ENCODE results near the gene OPRL1.
"Not testable (repeated sequence)": the region's sequence is repeated elsewhere in the genome, so short reads cannot be mapped to it uniquely, and the experiment has no call there.

OPRL1 gene

DNA sequence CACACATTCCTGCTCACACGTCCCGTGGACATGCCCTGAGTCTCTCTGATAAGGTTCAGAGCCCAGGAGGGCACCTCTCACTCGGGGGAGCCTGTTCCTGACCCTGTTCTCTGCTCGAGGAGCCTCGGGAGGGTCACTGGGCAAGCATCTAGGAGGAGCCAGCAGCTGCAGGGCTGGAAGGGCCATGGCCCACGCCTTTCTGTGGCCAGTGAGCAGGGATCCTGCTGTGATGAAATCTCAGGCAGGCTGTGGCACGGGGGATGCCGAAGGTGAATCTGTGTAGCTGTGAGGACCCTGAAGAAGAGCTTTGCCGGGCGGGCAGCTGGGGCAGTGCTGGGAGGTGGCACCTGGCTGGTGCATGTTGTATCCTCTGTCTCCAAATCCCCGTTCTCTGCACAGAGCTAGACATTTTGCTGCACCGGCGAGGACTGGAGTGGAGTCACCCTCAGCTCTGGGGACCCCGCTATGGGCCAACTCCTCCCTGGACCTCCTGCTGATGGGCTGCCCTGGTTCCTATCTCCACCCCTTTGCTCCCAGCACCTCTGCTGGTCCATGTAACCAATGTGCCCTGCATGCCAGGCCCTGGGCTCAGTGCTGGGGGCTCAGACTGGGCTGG lies 34.6 kb downstream of the OPRL1 start:
- DNase-seq (ENCODE audit: low read depth in 1 of 2, low spot score in 1 of 2), result no peak

DNA sequence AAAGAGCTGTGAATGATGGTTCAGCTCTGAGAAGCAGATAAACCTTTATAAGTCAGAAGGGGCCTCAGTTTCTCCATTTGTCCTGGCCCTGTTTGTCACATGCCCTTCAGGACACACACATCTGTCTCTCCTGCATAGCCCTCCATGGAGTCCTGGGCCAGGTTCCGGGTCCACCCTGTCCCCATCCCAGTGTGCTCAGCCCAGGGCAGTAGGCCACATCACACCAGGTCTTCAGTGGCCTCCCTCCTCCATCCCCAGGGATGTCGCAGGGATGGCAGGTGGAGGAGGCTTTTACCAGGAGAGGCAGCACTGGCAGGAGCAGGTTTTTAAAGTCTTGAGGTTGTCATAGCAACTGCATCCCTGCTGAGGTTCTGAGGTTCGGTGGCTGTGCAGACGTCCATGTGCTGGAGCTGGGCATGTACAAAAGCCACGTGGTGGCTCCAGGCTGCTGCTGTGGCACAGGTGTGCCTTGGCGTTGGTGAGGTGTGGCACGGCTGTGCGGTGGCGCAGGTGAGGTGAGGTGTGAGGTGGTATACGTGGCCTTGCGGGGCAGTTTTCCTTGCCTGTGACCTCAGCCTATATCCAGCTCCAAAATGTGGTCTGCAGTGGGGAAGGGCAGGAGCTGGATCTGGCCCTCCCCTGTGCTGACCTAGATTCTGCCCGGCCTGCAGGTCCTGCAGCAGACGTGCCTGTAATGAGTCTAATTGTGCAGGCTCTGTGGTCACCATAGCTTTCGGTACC lies 35.5 kb downstream of the OPRL1 start:
- DNase-seq (ENCODE audit: low read depth in 1 of 2, low spot score in 1 of 2), result no peak

DNA sequence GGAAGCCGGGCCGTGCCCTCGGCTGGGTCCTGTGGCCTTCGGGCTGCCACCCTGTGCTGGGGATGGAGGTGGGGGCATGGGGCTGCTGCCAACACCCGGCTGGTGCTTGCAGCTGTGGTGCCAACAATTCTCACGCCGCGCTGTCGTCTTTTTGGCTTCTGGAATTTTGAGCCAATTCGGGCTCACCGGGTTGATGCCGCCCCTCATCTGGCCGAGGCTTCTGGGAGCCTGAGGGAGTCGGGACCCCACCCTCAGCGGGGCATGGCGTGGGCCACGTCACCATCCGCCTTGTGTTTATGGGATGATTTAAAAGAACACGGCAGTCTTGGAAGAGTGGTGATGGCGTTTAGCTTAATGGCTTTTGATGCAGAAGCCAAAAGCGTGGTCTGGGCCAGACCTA lies 36.1 kb downstream of the OPRL1 start:
- no peak for DNase-seq (ENCODE audit: low read depth in 1 of 2, low spot score in 1 of 2)

DNA sequence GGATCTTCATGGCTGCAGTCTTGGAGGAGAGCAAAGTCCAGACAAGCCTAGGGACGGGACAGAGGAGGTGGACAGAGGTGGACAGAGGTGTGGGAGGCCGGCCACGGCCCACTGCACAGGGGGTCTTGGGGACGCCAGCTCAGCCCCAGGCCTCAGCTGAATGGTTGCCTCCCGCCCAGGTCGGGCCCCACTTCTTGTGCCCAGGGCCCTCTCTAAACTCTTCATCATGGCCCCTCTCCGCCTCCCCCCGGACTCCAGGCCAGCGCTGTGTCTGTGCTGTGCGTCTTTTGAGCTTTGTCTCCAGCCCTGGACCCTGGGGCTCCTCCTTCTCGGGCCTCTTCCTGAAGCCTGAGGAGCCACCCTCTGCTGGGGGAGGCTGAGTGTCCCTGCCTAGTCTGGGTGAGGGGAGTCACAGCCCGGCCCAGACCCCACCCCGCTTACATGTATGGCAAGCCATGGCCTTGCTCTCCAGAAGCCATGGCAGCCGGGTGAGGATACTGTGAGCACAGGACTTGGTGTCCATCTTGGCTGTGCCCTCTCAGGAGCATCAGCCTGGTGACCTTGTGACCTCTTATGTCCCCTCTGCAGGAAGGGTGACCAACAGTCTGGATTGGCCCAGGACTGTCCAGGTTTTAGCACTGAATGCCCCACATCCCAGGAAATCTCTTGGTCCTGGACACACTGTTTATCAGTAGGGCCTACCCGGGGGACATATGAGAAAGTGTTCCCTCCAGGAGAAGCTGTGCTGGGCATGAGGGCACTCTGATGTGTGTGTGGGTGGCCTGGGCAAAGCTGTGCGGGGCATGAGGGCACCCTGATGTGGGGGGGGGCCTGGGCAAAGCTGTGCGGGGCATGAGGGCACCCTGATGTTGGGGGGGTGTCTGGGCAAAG lies 36.9 kb downstream of the OPRL1 start:
- no peak for DNase-seq (ENCODE audit: low read depth in 1 of 2, low spot score in 1 of 2)

DNA sequence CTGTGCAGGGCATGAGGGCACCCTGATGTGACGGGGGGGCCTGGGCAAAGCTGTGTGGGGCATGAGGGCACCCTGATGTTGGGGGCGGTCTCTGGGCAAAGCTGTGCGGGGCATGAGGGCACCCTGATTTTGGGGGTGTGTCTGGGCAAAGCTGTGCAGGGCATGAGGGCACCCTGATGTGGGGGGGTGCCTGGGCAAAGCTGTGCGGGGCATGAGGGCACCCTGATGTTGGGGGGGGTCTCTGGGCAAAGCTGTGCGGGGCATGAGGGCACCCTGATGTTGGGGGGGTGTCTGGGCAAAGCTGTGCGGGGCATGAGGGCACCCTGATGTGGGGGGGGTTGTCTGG lies 37.5 kb downstream of the OPRL1 start:
- DNase-seq (ENCODE audit: low read depth in 1 of 2, low spot score in 1 of 2), result not testable (repeated sequence)

DNA sequence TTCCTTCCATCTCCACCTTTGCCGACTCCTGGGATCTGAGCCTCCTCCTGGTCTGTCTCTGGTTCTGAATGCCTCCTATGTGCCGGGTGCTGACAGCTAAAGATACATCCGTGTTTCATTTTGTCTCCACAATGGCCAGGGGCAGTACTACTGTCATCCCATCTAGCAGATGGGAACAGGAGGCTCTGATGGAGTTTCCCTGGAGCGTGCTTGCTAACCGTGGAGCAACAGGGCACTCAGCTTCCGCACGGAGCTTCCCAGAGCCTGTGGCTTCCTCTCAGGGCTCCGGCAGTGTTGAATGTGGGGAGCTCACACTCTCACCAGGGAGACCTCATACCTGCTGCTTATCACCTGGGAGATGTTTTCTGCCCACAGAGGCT lies 39.4 kb downstream of the OPRL1 start:
- no peak for DNase-seq (ENCODE audit: low read depth in 1 of 2, low spot score in 1 of 2)

DNA sequence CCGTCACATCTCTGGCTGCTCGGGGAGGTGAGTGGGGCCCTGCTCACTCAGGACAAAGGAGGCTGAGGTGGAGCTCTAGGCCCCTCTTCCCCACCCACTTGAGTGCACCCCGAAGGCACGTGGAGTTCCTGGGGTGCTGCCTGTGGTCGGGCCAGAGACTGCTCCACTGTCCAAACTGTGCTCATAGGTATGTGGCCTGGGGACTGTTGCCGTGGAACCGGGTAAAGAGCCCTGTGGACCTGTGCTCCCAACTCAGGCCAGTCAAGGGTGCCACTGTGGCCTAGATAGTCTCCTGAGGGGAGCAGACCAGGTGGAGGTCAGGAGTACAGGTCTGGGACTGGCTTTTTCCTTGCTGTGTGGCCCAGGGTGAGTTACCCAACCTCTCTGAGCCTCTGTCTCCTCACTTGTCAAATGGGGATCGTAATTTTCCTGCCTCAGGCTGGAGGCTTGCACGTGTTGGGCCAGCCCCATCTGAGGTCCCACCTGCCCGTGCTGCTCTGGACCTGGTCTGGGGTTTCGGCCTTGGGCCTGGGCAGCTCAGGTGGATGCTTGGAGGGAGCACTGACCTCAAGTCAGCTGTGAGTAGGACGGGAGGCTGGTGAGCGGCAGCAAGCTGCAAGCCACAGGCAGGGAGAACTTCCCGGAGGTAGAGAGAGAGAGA lies 39.9 kb downstream of the OPRL1 start:
- no peak for DNase-seq (ENCODE audit: low read depth in 1 of 2, low spot score in 1 of 2)

DNA sequence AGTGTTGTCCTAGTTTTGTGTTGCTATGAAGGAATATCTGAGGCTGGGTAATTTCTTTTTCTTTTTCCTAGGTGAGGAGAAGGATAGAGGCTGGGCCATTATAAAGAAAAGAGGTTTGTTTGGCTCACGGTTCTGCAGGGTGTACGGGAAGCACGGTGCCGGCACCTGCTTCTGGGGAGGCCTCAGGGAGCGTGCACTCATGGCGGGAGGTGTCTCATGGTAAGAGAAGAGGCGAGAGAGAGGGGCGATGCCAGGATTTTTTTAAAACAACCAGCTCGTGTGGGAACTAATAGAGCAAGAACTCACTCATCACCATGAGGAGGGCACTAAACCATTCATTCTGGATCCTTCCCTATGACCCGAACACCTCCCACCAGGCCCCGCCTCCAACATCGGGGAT lies 41.7 kb downstream of the OPRL1 start:
- DNase-seq (ENCODE audit: low read depth in 1 of 2, low spot score in 1 of 2), result no peak

DNA sequence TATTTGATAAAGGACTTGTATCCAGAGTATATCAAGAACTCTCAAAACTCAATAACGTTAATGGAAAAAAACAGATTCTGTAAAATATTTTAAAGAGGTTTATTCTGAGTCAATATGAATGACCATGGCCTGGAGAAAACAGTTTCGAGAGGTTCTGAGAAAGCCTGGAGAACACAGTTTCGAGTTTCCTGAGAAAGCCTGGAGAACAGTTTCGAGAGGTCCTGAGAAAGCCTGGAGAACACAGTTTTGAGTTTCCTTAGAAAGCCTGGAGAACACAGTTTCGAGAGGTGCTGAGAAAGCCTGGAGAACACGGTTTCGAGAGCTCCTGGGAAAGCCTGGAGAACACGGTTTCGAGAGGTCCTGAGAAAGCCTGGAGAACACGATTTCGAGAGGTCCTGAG lies 43.0 kb downstream of the OPRL1 start:
- DNase-seq (ENCODE audit: low read depth in 1 of 2, low spot score in 1 of 2), result not testable (repeated sequence)

DNA sequence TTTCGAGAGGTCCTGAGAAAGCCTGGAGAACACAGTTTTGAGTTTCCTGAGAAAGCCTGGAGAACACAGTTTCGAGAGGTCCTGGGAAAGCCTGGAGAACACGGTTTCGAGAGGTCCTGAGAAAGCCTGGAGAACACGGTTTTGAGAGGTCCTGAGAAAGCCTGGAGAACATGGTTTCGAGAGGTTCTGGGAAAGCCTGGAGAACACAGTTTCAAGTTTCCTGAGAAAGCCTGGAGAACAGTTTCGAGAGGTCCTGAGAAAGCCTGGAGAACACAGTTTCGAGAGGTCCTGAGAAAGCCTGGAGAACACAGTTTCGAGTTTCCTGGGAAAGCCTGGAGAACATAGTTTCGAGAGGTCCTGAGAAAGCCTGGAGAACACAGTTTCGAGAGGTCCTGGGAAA lies 43.6 kb downstream of the OPRL1 start:
- not testable (repeated sequence) for DNase-seq (ENCODE audit: low read depth in 1 of 2, low spot score in 1 of 2)

DNA sequence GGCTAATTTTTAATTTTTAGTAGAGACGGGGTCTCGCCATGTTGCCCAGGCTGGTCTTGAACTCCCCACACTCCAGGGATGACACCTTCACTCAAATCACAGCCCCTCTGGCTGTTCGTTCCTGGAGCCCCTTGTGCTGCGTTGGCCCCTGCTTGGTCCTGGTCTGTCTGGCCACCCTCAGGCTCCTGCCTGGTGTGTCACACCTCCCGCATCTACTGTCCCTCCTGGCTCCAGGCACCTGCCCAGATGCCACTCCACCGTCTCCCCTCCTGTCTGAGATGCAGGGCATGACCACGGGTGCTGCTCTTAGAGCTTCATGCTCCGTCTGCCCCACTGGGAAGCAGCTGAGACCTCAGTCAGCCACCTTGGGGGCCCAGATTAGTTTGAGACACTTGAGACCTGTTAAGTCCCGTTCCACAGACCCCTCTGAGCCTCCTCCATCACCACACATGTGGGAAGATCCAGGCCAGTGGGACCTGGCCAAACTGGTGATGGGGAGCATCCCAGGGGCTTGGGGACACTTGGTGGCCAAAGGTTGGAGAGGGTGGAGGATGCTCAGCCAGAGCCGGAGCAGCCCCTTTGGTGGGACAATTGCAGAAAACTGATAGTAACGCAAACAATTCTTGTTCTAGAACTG lies 49.4 kb downstream of the OPRL1 start:
- DNase-seq (ENCODE audit: low read depth in 1 of 2, low spot score in 1 of 2), result no peak

DNA sequence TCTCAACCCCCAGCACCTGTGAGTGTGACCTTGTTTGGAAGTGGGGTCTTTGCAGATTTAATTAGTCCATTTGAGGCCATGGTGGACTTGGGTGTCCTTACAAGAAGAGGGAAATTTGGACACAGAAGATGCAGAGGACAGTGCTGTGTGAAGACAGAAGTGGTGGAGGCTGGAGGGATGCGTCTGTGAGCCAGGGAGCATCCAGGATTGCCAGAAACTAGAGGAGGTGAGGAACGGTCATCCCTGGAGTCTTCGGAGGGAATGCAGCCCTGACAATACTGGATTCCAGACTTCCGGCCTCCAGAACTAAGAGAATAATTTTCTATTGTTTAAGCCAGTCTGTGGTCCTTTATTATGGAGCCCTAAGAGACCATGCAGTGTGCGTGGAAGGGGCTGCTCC lies 50.4 kb downstream of the OPRL1 start:
- DNase-seq (ENCODE audit: low read depth in 1 of 2, low spot score in 1 of 2), result no peak

DNA sequence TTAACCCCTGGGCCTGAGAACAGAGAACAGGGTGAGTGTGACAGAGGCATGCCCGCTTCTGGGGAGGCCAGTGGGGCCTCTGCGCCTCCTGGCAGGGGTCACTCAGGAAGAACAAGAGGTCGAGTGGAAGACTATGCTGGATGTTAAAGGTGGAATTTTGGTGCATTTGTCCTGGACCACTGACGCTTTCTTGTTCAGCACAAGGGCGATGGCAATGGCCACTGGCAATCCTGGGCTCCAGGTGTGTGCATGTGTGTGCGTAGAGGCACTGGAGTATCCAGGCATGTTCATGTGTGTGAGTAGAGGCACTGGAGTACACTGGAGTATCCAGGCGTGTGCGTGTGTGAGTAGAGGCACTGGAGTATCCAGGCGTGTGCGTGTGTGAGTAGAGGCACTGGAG lies 51.0 kb downstream of the OPRL1 start:
- no peak for DNase-seq (ENCODE audit: low read depth in 1 of 2, low spot score in 1 of 2)

DNA sequence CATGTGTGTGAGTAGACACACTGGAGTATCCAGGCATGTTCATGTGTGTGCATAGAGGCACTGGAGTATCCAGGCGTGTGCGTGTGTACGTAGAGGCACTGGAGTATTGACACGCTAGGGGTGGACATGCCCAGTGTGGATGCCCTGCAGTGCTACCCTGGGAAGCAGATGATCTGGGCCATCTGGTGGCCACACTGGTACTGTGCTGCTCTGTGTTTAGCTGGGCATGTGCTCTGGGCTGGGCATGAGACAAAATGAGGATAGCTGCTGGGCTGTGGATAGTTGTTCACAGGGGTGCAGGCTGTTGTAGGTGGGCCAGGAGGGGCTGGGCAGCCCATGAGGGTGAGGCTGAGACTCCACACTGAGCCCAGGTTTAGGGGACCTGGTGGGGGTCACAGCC lies 51.5 kb downstream of the OPRL1 start:
- DNase-seq (ENCODE audit: low read depth in 1 of 2, low spot score in 1 of 2), result no peak

DNA sequence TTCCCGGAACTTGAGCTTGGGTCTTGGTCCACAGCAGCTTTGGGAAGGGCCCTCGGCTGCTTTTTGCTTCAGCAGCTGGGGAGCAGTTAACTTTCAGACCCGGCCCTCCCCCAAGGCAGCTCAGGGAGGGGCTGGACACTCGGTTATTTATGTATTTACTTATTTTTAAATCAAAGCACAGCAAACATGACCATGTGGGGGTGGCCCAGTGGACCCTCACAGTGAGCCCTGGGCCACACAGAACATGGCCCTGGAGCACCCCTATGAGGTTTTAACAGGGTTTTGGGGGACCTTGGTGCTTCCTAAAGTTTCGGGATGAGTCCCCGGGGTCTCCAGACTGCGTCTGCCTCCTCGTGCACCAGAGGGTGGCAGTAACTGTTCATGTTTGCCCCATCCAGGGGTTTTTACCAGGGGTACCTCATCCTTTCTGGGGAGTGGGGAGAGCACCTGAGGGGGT lies 54.1 kb downstream of the OPRL1 start:
- no peak for DNase-seq (ENCODE audit: low read depth in 1 of 2, low spot score in 1 of 2)

DNA sequence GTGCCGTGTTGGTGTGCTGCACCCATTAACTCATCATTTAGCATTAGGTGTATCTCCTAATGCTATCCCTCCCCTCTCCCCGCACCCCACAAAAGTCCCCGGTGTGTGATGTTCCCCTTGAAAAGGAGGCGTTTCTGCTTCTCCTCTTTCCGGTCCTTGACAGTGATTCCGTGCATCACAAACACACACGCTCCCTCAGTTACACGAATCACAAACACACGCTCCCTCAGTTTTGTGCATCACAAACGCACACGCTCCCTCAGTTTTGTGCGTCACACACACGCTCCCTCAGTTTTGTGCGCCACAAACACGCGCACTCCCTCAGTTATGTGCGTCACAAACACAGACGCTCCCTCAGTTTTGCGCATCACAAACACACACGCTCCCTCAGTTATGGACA lies 54.9 kb downstream of the OPRL1 start:
- DNase-seq (ENCODE audit: low read depth in 1 of 2, low spot score in 1 of 2), result not testable (repeated sequence)

DNA sequence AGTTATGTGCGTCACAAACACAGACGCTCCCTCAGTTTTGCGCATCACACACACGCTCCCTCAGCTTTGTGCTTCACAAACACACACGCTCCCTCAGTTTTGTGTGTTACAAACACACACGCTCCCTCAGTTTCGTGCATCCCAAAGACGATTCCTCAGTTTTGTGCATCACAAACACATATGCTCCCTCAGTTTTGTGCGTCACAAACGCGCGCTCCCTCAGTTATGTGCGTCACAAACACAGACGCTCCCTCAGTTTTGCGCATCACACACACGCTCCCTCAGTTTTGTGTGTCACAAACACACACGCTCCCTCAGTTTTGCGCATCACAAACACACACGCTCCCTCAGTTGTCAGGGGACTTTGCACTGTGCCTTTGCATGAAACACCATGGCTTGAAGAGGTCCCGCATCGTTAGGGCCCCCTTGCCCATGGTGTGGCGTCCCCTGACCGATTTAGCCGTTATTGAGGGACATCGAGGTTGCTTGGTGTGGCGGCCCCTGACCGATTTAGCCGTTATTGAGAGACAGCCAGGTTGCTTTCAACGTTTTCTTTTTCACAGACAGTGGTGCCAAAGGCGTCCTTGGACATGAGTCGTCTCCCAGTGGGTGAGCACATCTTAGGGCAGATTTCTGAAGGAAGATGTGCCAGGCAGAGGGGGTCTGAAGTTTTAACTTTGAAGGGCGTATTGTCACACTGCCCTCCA lies 56.3 kb downstream of the OPRL1 start:
- no peak for DNase-seq (ENCODE audit: low read depth in 1 of 2, low spot score in 1 of 2)

DNA sequence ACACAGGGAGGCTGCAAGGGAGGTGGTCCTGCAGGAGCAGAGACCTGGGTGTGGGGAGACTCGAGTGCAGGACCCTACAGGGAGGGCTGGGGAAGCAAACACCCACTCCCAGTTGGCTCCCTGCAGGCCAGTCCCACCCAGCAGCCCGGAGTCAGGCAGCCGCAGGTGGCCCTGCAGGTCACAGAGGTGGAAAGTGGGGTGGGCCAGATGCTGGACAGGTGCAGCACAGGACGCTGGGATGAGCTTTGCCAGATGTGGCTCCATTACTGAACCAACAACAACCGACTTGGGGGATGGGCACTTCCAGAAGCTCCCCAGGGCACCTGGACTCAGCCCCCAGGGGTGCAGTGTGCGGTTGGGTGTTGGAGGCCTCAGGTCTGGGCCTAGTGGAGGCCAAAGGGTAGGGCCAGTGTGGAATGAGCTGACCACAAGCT lies 57.7 kb downstream of the OPRL1 start:
- DNase-seq (ENCODE audit: low read depth in 1 of 2, low spot score in 1 of 2), result no peak

DNA sequence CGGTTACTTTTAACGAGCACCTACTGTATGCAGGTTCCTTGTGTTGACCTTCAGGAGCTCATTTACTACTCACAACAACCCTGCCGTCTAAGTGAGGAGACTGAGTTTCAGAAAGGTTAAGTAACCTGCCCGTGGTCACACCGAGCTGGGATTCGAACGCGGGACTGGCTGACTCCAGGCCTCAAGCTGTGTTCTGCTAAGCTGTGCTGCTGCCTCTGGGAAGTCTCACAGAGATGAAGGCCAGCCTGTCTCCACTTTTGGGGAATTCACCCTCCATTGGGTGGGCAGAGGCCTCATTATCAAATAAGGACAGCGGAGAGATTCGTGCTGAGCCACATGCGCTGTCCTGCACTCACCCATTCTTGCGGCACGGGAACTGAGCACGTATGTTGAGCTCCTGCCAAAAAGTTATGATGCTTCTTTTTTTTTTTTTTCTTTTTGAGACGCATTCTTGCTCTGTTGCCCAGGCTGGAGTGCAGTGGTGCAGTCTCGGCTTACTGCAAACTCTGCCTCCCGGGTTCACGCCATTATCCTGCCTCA lies 58.5 kb downstream of the OPRL1 start:
- no peak for DNase-seq (ENCODE audit: low read depth in 1 of 2, low spot score in 1 of 2)
